VCaP (cell line): ENCODE data around the gene VSX1.
A peak's percentile ranks its signal among the peaks of the same experiment; 100 is the strongest.

ENCODE experiments used
- H3K27ac ChIP-seq: fragments of 450-650 bp; 2 replicates; pipeline ENCODE4 v1.5.1; 2017
- TF ChIP-seq, protein P1 (sequence below): fragments of 450-650 bp; conservative IDR thresholded peaks from 2 replicates; pipeline ENCODE4 v1.5.1; 2017; ENCODE audit warnings: mild to moderate bottlenecking, moderate library complexity

The VSX1 gene

DNA sequence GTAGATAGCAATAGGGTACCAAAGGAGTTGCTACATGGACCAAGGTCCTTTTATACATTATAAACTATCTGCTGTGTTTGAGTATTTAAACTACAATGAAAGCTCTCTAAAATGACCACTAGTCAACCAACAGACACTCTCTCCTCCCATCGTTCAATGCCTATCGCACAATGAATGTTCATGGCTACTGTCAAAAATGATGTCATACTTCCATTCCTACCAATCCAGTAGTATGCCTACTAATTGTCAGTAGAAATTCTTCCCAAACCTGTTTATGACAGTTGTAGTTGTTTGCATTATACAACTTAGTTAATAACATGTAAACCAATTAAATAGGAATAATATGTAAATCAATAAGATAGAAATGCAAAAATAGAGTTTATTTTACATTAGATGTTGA, 39.0 kb upstream of the VSX1 start:
- H3K27ac ChIP-seq: no peak overlapping the region
- TF ChIP-seq, protein P1, sequence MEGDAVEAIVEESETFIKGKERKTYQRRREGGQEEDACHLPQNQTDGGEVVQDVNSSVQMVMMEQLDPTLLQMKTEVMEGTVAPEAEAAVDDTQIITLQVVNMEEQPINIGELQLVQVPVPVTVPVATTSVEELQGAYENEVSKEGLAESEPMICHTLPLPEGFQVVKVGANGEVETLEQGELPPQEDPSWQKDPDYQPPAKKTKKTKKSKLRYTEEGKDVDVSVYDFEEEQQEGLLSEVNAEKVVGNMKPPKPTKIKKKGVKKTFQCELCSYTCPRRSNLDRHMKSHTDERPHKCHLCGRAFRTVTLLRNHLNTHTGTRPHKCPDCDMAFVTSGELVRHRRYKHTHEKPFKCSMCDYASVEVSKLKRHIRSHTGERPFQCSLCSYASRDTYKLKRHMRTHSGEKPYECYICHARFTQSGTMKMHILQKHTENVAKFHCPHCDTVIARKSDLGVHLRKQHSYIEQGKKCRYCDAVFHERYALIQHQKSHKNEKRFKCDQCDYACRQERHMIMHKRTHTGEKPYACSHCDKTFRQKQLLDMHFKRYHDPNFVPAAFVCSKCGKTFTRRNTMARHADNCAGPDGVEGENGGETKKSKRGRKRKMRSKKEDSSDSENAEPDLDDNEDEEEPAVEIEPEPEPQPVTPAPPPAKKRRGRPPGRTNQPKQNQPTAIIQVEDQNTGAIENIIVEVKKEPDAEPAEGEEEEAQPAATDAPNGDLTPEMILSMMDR: no peak

DNA sequence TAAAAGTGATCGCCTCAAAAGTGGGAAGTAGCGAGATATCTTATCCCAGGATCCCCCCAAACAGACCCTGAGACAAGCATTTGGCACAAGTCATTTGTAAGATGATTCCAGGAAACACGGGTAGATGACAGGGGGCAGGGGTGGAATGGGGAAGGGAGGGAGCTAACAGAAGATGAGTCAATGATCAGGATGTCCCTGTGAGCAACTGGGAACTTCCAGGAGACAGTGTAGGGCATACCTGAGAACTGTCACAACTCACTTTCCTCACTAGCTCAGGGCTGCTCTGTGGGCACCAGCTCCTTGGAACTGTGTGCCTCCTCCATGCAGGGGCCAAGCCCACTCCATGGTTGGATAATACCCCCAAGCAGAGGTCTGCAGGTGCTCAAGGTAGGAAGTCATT, 38.5 kb upstream of the VSX1 start:
- TF ChIP-seq, protein P1: no peak
- no peak overlapping the region for H3K27ac ChIP-seq

DNA sequence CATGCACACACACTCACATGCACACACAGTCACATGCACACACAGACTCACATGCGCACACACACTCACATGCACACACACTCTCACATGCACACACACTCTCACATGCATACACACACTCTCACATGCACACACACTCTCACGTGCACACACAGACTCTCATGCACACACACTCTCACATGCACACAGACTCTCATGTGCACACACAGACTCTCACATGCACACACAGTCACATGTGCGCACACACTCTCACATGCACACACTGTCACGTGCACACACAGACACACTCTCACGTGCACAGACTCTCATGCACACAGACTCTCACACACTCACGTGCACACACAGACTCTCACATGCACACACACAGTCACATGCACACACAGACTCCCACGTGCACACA, 36.6 kb upstream of the VSX1 start:
- no peak overlapping the region for H3K27ac ChIP-seq
- TF ChIP-seq, protein P1: no peak

DNA sequence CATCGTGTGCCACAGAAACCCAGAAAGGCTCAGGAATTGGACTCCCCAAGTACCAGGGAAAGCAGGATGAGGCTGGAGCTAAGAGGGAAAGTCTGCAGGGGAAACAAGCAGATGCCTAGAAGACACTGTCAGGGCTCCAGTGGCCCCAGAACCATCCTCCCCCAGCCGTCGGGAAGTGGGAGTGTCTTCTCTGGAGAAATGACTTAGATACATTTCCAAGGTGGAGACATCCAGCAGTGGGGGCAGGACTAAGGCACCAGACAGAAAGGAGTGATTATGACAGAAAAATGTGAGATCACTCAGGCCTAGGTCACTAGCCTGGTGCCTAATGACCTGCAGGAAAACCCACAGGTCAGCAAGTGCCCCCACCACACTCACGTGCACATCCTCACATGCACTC, 36.0 kb upstream of the VSX1 start:
- TF ChIP-seq, protein P1: no peak
- H3K27ac ChIP-seq: peak overlapping the region; percentile 85; the same call in 1 of the 2 replicates

DNA sequence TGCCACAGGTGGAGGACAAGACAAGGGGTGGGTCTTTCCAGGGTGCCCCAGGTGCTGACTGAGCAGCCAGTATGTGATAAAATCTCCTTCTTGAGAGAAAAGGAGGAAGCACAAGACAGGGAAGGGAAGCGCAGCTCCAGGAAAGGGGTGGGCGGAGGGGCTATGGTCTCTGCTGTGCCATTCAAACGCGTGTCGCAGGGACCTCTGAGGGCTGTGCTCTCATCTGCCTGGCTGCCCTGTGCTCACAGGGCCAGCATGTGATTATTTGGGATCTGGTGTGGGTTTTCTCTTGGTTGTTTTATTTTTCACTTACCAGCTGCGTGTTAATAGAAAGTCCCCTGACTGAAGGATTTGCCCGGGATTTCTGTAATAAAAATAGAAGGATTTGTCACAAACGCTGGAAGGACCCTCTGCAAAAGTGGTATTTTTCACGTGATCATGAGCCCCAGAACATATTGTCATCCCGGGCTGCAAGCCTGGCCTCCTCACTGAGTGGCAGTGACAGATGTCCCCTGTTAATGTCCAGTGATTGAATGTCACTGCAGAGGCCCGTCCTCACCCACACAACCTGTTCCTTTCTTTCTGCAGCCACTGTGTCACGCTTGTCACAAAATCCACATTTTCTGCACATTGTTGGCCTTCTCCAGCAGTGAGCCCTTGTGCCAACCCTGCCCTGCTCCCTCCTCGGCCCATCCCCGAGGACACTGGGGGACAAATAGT, 35.0 kb upstream of the VSX1 start:
- H3K27ac ChIP-seq: peak overlapping the region; percentile 85
- TF ChIP-seq, protein P1: no peak

DNA sequence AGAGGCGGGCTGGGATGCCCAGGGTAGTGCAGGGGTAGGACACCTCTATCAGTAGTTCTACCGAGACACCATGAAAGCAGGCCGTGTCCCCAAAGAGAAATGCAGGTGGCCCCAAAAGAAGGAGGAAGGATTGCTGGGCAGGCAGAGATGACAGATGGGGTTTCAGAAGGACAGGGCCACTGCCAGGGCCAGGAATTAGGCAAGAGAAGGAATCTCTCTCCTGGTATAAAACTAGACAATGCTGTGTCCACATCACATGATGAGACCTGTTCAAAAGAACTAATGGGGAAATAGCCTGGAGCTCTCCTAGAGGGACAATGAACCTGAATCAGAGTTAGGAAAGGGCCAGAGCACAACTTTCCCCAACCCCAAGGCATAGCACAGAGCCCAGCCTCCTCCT, 21.6 kb upstream of the VSX1 start:
- H3K27ac ChIP-seq: no peak overlapping the region
- TF ChIP-seq, protein P1: no peak

DNA sequence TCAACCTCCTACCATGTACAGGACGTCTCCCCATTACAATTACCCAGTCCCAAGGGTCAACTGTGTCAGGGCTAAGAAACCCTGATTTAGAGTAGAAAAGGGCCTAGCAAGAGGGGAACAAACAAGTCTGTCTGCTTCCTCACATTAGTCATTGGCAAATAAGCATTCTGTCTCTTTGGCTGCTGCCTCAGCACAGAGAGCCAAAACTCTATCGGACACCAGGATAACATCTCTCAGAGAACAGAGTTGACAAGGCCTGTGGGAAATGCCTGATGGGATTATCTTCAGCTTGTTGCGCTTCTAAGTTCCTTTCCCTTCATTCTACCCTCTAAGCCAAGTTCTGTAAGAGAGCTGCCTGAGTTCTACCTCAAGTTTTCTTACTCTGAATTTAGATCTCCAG, 19.0 kb upstream of the VSX1 start:
- H3K27ac ChIP-seq: peak overlapping the region; percentile 29; the same call in 1 of the 2 replicates
- TF ChIP-seq, protein P1: no peak
